Activated CD4-positive, alpha-beta T cell treated with anti-CD3 and anti-CD28 coated beads, Interleukin-10, Interleukin-2, amounts not matched to agents 100 ng/mL and 50 ng/mL, durations not matched to agents 16 hours and 8 hours (primary cell): ENCODE results near the gene SSTR4.
"Not testable (repeated sequence)": the region's sequence is repeated elsewhere in the genome, so short reads cannot be mapped to it uniquely, and the experiment has no call there.

Experiments used
- DNase-seq: peaks from one replicate; pipeline ENCODE4 v3.0.0-alpha.2; 2020

SSTR4 gene

DNA sequence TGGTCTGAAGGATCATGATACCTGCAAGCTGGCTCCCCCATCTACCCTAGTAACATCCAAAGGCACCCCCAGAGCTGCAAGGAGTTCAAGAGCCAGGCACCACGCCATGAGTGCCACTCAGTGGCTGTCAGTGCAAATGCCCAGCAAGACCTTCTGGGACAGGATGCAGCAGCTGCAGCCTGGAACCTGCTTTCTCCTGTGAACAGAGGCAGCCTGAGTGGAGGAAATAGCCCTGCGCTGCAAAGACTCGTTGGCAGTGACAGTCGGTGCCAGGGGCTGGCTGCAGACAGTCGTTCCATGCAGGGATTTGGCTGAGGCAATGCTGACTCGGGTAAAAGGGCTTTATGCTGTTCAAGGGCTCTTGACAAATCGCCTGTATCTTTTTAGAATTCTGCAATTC lies 15.7 kb upstream of the SSTR4 start:
- DNase-seq = no peak

DNA sequence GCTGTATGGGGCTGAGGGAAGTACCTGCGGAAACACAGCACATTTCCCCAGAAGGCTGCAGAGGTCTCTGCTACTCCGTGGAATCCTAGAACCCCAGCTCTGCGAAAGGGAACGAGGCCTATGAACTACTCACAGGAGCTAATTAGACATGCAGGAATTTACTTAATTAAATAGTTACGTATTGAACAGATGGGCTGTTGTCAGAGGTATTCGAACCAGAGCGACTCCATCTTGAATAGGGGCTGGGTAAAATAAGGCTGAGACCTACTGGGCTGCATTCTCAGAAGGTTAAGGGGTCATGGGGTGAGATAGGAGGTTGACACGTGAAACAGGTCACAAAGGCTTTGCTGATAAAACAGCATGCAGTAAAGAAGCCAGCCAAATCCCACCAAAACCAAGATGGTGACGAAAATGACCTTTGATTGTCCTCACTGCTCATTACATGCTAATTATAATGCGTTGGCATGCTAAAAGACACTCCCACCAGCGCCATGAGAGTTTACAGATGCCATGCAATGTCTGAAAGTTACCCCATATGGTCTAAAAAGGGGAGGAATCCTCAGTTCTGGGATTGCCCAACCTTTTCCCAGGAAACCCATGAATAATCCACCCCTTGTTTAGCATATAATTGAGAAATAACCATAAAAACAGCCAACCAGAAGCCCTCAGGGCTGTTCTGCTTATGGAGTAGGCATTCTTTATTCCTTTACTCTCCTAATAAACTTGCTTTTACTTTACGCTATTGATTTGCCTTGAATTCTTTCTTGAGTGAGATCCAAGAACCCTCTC lies 14.7 kb upstream of the SSTR4 start:
- DNase-seq = no peak

DNA sequence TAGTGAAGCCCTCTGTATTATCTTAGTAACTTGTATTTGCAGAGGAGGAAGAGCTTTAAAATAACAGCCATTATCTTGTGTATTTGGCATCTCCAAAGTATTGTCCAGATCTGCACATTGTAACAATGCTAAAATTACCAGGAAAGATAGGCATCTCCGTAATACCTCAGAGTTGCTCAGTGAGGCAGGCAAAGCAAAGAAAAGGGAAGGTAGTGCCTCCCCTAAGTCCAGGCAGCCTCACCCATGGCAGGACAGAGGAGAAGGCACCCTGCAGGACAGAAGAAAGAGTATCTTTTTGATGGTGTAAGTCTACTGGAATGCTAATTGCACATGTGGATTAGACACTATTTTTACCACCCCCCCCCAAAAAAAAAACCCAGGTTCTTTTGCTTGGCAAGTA lies 13.6 kb upstream of the SSTR4 start:
- DNase-seq = no peak

DNA sequence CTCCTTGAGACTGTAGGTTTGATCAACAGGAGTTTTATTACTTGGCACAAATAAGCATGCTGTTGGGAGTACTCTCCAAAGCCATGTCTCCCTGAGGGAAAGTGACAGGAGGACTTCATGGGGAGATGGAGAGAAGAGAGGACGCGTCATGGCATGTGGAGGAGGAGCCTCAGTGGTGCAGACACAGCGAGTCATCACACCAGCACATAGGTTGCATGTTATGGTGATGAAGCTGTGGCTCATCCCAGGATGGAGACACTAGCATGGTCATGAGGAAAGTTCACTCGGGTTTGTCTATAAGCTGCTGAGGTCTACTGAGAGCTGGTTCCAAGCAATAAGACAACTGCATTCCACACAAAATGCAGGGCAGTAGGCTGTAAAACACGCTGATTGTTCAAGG lies 13.2 kb upstream of the SSTR4 start:
- no peak for DNase-seq

DNA sequence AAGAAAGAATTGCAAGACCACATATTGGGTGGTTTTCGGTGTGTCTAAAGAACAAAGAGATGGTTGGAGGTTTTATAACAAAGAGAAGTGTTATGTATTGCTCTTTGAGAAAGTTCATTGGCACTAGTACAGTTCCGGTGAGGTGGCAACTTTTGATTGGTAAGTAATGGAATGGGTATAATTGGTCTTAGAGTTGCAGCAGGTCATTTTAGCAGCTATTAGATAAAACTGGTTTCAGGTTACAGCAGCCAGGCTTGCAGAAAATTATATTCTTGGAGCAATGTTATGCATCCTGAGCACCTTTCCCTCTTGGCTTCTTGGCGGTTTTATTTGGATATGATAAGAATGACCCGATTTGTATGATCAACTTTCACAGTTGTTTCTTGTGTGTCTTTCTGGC lies 12.3 kb upstream of the SSTR4 start:
- DNase-seq = no peak

DNA sequence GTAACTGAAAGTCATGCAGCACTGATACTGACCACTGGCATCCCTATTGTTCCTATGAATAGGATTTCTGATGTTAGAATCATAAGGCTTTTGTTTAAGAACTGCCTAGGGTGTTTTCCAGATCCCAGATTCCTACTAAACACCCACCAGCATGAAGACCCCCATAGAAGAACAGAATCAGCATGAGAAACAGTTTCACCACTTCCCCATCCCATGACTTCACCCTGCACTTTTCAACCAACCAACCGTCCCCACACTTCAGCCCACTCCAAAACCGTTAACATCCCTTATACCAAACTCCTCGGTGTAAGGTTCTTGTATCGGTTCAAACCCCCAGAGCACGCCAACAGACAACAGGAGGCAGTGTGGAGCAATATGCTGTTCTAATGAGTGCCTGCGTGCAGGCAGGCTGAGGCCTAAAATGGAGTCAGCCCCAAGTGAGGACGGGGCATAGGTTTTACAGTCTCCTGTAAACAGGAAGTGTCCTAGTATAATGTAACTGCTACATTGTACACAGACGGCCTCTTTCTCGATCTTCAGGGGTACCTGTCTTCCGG lies 11.4 kb upstream of the SSTR4 start:
- no peak for DNase-seq

DNA sequence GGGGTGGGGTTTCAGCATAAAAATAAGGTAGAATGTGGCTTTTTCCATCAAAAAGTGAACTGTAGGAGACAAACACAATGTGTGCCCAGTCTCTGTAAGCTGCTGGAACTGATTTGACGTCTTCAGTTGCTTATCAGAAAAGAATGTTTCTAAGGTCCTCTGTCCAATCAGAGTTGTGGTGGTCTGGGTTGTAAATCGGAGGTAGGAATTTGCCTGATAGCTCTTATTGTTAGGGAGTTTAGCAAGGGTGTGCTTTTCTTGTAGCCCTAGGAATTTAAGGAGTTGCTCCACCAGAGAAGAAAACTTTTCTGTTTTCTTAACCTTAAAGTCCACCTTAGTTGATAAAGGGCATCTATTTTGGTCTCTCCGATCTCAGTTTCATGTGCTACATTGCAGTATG lies 10.4 kb upstream of the SSTR4 start:
- no peak for DNase-seq

DNA sequence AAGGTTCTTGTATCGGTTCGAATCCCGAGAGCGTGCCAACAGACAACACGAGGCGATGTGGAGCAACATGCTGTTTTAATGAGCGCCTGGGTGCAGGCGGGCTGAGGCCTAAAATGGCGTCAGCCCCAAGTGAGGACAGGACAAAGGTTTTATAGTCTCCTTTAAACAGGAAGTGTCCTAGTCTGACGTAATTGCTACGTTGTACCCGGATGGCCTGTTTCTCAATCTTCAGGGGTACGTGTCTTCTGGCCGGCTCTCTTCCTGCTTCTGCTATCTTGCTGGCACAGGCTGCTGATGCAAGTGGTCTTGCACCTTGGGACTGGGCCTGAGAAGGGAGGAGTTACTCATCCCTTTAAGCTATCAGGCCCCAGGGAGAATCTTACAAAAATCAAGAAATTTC lies 9.6 kb upstream of the SSTR4 start:
- not testable (repeated sequence) for DNase-seq

DNA sequence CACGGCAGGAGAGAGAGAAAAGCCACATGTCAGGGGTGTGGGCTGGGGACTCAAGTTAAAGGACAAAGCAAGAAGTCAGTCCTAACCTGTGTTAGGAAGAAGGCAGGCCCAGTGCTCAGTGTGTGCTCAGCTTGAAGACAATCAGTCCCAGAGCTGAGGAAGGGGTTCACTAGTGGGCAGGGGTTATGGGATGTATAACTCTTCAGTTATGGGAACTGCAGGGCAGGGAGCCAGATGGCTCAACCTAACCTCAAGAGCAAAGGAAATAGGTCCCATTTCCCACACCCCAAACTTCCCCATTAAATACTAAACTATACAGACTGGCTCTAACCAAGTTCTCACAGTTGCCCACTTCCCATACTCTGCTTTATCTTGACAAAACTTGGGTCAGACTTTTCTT lies 7.4 kb upstream of the SSTR4 start:
- no peak for DNase-seq

DNA sequence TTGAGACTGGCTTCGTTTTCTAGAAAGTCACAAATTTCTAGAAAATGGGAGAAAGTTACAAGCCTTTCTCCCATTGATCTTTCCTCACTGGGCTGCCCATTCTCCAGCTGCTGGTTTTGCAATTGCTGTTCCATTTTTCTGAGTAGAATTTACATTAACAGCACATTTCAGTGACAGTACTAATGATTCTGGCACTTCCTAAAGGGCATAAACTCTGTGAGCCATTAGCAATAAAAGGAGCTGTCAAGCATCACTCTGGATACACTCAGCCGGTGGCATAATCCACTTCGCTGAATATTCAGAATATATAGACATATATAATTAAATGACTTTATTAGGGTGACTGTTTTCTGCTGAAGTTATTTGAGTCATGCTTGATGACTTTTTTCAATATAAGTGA lies 6.7 kb upstream of the SSTR4 start:
- DNase-seq = no peak

DNA sequence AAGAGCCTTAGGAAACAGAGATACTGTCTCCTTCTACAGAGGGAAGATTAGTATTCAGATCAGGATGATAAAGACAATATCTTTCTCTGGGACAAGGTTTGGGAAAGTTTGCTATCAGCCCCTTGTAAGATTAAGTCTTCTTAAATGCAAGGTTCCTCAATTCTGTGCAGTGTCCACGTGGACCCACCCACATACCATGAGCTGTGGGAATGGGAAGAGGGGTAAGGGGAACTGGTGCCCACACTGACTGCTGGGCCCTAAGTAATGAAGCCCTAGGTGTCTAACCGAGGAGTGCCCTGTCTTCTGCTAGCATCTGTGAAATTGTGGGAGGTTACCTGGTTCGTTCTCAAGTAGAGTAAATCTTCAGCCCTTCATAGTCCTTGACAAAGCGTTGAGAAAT lies 5.8 kb upstream of the SSTR4 start:
- DNase-seq = no peak

DNA sequence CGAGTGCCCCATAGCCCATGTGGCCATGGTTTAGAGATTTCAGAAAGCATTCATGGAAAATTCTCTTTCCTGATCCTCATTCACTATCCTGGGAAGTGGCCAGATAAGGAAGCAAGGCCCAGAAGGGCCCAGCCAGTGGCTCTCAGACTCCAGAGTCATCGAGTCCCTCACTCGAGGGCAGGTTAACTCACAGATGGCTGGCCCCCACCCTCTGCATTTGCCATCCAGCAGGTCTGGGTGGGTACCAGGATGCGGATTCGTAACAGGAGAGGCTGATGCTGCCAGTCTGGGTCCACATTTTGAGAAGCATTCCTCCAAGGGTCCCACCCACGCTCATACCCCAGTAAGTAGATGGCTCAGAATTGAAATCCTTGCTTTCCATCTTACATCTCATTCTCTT lies 3.8 kb upstream of the SSTR4 start:
- no peak for DNase-seq

DNA sequence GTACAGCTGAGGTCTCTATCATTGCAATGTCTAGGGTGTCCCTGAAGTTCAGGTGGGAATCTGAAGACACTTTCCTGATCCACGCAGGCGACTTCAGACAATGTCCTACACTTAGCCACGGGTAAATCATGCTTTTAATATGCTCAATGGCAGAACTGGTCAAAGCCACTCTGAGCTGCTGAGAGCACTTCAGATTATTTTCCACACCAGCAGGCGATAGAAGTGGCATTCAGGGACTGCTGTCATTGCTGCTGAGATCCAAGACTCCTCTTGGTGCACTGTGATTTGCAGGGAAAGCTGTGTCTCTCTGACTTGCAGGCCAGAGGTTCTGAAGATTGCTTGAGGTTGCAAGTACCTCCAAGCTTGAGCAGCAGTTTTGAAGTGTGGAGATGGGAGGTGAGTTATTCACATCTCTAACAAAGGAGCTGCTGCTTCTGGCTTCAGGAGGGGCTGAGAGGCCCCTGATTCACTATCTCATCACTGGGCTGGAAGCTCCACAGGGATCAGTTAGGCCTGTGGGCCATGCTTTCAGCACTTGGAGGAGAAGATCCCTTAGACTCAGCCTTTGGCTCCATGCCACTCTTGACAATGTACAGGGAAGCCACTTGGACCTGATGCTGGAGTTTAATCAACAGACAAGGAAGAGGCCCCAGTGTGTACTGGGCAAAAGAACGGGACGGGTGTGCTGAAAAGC lies 2.9 kb upstream of the SSTR4 start:
- DNase-seq = no peak

DNA sequence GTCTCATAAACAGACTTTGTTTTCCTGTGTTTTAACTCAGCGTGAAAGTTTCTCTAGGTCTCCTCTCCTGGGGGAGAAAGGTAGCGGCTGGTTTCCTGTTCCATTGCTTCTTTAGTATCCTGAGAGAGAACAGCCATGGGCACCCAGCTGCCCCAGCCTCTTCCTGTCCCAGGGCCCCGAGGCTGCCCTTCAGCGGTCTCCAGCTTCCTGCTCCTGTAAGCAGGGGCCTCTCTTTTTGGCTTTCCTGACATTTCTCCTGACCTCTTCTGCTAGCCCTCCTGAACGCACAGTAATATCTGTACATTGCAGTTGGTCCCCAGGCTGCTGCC lies 2.4 kb upstream of the SSTR4 start:
- DNase-seq = no peak

DNA sequence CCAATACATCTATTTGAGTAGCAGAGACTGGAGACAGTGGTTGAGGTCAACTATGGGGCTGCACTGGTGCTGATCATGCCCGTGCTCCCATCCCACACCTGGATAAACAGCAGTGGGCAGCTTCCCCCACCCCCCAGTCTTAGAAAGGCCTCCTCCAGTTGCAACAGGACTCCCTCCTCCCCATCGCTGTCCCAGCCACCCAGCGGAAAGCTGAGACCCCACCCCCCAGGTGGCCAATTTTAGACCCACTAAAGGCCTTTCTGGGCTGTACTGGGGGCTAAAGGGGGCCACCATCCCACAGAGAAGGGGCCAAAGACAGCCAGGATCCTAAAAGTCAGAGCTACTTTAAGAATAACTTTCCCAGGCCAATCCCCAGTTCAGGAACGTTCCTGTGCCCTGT lies 1.2 kb upstream of the SSTR4 start:
- DNase-seq = no peak

DNA sequence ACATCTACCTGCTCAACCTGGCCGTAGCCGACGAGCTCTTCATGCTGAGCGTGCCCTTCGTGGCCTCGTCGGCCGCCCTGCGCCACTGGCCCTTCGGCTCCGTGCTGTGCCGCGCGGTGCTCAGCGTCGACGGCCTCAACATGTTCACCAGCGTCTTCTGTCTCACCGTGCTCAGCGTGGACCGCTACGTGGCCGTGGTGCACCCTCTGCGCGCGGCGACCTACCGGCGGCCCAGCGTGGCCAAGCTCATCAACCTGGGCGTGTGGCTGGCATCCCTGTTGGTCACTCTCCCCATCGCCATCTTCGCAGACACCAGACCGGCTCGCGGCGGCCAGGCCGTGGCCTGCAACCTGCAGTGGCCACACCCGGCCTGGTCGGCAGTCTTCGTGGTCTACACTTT lies 619 bp downstream of the SSTR4 start:
- DNase-seq = no peak

DNA sequence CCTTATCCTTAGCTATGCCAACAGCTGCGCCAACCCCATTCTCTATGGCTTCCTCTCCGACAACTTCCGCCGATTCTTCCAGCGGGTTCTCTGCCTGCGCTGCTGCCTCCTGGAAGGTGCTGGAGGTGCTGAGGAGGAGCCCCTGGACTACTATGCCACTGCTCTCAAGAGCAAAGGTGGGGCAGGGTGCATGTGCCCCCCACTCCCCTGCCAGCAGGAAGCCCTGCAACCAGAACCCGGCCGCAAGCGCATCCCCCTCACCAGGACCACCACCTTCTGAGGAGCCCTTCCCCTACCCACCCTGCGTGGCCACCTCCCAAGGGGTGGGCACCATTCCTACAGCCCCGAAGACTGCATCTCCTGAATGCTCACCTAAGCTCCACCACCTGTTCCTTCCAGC lies 1.3 kb downstream of the SSTR4 start:
- DNase-seq = no peak

DNA sequence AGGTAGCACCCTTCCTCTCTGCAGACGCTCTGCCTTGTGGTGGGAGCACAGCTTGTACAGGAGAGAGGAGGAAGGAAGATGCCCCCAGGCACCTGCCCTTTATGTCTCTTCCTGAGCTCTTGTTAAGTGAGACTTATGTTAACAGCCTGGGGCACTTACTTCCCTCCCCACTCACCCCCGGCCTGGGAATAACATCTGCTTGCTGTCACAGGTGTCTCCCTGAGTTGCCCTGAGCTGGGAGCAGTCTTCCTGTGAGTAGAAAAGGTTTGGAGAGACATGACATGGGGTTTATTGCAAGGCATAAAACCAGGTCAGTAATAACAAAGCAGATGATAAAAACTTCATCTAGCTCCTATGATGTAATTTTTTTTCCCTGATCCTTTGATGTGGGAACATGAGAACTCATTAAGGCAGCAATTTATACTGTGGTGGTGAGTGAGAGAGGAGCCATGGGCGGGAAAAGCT lies 1.9 kb downstream of the SSTR4 start:
- DNase-seq = no peak

DNA sequence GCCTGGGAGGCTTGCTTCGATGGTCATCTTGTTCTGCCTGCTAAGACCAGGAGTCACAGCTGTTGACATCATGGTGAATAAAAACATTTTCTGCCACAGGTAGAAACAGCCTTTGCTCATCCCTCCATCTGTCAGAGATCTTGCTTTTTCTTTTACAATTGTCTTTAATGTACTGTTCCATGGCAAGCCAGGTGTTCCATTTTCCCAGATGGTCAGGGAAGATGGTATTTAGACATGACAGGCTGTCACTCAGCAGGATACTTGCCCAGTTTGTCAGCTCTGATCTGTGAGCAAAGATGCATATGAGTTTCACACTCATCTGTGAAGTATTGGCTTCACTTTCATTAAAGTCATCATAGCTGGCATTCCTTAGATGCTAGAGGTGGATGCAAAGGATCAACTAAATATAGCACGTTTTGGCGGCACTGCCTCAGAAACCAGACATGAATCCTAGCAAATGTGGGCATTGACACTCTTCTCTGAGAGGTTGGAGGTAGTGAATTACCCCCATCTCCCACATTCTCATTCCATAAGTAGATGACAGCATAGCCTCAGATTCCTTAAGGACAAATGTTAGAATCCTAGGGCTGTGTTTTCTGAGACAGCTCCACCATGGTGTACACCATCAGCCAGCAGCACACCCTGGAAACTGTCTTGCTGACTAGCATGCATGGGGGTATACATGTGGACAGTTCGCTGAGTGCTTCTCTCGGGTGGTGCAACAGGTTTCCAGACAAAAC lies 4.2 kb downstream of the SSTR4 start:
- DNase-seq = no peak

DNA sequence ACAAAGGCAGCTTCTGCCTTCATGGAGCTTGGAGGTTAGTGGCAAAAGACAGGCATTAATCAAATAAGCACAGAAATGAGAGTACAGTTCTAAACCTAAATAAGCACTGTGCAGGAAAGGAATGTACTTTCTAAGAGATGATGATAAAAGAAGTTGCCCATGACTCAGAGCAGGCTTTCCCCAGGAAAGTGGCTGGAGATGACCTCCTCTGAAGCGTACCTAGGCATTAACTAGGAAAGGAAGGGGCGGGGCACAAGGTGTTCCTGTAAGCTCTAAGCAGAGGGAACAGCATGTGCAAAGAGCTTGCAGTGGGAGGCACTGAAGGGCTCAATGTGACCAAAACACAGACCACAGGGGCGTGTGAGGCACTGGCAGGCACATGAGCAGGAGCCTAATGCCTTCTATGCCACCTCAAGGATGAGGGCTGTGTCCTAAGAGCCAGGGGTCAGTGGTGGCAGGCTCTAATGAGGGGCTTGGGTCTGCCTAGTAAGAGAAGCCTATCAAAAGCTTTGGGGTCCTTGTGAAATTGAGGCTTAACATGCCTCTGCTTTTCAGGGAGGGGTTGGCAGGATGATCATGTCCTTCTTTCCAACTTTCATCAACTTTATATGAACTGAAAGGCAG lies 4.9 kb downstream of the SSTR4 start:
- DNase-seq = no peak

DNA sequence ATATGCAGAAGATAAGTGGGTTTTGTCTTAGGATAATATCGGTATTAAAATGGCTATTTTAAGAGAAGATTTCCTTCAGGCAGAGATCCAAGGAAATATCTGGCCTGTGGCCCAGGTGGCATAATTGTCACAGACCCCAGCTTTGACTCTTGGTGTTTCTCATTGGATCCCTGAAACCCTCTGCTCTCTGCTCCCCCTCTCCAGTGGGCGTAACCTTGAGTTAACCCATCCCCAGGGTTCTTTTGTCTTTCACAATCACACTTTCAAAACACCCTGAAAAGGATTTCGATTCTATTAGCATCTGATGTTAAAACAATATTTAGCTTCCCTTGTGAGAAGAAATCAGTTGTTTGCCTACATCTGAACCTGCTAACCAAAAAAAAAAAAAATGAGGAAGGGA lies 7.2 kb downstream of the SSTR4 start:
- no peak for DNase-seq

DNA sequence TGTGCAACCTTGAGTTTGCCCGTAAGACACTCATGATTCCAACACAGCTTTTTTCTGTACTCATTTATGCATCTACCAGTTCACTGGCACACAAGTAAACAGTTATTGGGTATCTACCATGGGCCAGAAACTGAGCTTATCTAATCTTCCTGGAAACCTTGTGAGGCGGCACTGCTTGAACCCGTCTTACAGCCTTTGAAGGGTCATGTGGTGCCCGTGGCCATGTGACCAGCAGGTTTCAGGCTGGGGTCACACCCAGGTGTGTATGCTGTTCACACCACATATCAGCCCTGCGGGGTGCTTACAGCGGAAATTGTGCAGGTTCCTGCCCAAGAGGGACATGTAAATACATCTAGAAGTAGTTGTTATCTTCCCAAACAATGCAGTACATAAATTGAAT lies 8.3 kb downstream of the SSTR4 start:
- no peak for DNase-seq

DNA sequence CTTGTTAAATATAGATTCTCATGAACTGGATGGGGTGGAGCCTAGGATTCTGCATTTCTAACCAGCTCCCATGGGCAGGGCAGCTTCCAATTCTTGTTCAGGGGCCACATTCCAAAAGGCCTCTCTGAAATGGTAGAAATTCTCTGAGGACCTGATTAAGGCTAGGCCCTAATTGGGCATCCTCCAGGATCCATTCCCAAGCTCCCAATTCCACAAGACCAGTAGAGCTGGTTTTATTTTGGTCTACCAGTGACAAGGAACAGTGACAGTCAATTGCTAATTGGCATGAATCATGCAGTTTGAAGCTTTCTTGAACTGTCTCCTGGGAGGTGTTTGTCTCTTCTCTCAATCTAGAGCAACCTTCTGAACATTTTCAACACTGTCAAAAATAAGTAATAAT lies 11.3 kb downstream of the SSTR4 start:
- DNase-seq = no peak
